Amniotic stem cell (primary cell): ENCODE results near the gene B4GALT1.
"Not testable (repeated sequence)": the region's sequence is repeated elsewhere in the genome, so short reads cannot be mapped to it uniquely, and the experiment has no call there.

ENCODE experiments used
- DNase-seq: peaks from one replicate; lab custom pipeline; 2025; lab: John Stamatoyannopoulos, UW

B4GALT1 gene

DNA sequence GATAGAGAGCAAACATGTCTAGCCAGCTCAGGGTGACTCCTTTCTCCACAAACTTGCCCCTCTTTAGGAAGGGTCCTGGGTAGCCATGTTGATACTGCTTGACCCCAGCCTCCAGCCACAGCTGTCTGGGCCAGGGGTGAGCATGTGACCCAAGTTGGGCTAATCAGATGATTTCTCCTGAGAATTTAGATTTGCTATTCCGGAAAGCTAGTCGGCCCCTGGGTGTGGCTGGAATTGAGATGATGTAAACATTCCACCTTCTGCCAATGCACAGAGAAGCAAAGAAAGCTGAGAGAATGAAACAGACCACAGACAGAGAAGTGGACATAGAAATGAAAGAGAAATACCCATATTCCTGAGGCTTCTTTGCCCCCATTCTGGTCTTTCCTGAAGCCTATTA, 17.8 kb upstream of the B4GALT1 start:
- no peak for DNase-seq

DNA sequence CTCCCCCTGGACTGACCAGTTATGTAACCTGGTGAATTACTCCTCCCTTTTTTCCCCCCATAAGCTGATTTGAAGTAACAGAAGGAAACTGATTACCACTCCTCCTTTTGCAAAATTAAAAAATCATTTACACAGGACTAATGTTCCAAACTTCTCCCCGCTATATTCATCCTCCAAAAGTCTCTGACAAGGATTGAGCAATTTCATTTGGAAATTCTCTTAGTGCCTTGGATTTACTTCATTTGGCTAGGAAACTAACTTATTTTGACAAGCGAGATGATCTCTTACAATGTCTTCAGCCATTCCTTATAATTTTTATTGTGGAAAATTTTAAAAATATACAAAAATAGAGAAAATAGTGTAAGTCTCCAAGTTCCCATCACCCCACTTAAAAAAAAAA, 15.4 kb upstream of the B4GALT1 start:
- no peak for DNase-seq

DNA sequence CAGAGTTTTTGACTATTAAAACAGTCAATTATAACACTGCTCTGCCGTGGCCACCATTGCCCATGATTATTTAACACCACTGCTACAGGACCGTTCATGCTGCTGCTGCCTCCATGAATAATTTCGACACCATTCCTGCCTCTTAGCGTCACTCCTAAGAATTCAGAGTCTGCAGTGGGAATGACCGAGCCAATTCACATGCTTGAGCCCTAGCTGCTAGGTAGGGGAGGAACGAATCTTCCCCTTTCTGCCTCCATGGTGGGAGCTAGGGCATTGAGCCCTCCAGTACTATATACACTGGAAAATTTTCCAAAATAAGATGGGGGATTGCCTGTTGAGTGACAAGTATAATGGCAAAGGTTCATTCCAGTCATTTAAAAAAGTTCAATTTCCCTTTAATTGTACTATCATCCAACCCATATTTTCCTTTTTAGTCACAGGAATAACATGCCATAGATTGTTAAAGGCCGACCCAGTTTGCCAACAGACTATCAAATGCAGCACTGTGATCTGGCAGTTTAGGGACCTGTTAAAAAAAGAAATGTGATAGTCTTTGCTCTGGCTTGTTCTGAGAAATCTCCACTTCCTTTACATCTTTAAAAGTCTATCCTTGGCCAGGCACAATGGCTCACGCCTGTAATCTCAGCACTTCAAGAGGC, 13.5 kb upstream of the B4GALT1 start:
- no peak for DNase-seq

DNA sequence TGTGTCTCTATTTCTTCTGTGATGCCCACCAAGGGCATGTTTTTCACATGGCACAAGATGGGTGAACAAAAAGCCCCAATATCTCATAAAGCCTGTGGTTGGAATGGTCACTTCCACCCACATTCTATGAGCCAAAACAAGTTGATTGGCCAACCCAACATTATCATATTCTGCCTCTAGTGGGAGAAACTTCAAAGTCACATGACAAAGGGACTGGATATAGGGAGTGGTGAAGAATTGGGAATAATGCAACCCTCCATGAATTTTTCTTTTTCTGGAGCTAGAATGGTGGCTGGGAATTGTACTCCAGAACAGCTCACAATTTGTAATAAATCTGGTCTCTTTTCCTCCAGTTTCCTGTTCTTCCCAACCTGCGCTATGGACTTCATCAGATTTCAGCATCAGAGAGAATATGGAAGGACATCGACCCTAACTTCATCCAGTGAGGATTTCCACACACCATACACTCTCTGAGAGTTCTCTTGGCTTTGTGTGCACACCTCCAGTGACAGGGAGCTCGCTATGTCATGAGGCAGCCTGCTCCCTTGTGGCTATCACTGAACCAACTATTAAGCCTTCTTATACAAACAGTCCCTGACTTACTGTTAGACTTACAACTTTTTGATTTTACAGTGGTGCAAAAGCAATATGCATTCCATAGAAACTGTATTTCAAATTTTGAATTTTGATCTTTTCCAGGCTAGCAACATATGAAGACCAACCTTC, 12.0 kb upstream of the B4GALT1 start:
- DNase-seq: no peak

DNA sequence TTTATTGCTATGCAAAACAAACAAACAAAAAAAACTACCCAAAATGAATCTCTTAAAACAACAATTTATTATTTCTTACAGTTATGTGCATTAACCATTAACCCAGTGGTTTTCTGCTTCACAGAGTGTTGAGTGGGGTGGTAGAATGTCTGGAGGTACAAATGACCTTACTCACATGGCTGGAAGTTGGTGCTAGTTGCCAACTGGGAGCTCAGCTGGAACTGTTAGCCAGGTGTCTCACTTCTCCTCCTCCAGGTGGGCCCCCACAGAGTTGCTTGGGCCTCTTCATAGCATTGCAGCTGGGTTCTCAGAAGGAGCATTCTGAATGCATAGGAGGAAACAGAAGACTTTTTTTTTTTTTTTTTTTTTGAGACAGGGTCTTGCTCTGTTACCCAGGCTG, 10.5 kb upstream of the B4GALT1 start:
- no peak for DNase-seq

DNA sequence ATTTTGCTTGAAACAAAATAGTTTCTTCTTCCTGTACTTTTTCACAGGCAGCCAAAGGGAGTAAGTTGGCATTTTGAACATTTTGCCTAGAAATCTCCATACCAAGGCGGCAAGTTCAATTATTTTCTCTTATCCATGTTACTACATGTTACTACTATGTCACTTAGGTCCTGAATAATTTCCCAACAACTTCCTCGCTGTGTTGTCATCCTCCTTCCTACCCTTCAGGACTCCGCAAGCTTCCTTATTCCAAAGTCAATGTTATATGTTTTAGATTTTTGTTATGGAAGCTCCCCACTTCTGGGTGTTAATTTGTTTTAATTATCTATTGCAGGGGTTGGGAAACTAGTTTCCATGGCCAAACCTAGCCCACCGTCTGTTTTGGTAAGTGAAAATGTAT, 9.9 kb upstream of the B4GALT1 start:
- no peak for DNase-seq

DNA sequence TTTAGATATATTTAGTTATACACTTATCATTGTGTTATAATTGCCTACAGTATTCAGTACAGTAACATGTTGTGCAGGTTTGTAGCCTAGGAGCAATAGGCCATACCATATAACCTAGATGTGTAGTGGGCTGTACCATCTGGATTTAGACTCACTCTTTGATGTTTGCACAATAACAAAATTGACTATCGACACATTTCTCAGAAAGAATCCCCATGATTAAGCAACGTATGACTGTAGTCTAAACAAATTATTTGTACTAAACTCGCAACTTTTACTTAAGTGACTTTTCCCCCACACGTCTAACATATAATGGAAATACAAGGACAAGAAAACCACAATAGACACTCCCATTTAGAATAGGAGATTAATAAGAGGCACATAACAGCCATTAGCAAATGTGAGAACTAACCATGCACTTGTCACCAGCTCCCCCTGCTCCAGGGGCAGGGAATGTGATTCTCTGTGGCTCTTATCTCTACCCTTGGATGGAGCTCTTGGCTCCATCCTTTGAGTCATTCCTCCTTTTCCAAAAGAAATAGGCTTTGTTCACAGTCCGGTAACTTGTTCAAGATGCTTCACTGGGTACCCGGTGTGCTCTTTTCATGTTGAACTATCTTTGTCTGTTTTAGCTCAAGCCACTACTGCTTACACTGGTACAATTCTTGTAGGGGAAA, 8.7 kb upstream of the B4GALT1 start:
- no peak for DNase-seq

DNA sequence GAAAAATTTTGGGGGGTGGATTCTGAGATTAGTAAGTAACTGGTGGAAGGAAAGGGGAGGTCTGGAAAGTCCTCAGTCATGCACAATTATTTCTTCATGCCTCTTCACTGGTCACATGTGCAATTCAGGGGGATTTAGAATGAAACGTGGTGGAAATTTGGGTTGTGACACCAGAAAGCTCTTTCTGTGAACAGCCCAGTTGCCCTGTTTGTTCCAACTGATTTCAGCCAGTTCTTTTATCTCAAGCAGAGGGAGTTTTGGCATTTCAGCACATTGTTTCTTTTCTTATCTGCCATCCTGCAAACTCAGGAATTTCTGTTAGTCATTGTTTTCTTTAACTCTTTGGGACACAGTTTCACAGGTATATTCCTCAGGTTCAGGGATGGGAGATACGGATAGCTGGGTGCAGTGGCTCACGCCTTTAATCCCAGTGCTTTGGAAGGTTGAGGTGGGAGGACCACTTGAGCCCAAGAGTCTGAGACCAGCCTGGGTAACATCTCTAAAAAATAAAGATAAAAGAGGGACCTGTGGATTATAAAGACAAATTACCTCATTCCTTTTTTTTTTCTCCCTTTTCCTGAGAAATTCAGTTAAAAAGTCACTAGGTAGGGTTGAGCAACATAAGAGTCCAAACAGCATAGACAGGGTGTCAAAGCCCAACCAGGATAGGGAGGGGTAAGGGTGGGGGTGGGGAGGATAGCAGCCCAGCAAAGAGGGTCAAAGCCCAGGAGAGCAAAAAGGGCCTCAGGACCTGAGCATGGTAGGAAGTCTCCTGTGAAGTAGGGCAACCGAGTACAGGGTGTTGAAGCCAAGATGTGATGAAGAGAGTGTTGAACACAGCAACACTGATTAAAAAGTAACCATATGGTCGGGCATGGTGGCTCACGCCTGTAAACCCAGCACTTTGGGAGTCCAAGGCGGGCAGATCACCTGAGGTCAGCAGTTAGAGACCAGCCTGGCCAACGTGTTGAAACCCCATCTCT, 5.4 kb upstream of the B4GALT1 start:
- DNase-seq: no peak

DNA sequence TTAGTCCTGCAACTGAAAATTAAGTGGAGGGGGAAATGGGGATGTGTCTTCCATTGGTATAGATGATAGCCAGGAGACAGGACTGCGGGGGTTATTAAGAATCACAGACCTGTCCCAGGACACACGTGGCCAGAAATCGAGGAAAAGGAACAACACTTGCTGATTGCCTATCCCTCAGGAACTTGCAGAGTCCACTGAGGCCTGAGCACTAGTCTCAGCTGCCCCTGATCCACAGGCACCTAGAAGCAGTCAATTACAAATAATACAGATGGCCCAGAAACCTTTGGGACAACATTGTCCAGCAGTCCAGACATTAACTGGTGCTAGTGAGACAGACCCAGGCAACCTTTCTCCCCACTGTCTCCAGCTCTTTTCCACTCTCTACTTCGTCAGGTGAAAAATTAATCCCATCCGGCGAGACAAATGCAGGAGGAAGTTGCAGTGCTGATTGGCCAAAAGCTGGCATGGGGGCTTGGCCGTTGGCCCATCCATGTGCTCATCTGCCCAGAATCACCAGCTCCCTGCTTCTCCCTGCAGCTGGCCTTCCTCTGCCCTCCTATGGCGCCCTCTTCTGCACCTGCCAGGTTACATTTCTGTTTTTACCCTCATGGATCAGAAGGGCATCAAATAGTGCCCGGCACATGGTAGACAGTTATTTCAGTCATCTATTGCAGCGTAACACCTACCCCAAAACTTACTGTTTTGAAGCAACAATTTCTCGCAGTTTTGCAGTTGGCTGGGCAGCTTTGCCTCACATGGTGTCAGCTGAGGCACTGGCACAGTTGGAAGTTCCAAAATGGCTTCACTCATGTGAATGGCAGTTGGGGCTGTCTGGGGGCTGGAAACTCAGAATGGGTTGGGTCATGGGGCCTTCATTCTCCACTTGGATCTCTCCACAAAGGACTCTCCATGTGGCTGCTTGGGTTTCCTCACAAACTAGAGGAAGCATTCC, 3.6 kb upstream of the B4GALT1 start:
- no peak for DNase-seq

DNA sequence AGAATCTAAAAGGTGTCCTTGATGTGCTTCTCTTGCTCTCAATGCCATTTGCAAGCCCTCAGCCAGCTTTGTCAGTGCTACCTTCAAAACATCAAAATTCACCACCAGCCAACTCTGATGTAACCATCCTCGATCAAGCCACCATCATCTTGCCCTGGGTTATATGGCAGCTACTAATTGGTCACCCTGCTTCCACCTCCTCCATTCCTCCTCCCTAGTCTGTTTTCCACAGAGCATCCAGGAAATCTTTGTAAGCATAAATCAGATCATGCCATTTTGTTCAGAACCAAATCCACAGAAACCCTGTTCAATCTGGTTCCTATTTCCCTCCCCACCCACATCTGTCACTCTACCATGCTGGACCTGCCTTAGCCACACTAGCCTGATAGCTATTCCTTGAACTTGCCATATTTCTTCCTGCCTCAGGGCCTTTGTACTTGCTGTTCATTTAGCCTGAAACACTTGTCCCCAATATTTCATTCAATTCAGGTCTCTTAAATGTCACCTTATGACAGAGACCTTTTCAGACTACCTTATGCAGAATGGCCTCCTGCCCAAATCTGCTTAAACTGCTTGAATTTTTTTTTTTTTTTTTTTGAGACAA, 1.9 kb upstream of the B4GALT1 start:
- no peak for DNase-seq

DNA sequence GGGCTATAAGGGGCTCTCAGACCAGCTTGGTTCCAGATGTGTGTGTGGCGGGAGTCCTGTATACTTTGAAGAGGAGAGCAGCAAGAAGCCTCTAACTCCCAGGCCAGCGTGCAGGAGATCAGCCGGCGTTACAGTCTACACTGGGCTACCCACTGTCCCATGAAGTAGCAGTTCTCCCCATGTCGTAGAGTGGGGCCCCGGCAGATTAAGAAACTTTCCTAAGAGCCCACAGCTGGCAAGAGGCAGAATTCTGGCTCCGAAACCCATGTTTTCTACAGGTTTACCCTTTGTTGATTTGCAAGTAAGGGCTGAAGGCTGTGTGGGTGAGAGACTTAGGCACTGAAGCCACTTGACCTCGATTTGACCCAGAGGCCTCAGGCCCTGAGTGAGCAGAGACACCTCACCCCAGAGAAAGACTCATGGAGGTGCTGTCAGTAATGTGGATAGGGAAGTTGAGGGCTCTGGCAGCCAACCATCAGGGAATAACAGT, 881 bp upstream of the B4GALT1 start:
- DNase-seq: no peak

DNA sequence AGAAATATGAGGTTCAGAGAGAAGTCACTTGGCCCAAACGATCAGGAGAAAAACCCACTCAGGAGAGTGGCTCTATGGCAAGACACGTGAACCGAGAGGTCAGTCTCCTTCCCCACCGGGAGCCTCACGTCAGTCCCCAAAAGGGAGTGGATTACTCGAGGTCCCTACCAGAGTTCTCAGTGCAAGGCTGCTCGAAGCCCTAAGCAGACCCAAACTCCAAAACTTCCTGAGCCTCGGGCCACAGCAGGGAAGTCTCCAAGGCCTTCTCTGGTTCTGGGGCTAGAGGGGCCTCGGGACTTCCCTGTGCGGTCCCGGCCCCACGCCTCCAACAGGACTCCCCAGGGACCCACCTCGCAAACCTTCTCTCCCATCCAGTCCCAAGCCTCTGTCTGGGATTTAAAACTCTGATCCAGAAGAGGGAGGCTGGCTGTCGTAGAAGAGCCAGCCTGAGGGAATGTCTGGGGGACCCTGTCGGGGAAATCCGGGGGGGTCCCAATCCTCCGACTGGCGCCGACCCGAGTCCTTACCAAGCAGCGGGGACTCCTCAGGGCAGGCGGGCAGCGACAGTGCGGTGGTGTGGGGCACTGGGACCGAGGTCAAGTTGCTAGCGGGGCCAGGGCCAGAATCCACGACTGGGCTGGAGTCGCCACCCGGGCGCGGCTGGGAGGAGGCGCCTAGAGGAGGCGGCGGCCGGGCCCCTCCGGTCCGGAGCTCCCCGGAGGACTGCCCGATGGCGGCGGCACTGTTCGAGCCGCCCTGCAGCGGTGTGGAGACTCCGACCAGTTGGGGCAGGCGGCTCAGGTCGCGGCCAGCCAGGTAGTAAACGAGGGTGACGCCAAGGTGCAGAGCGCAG, 679 bp downstream of the B4GALT1 start:
- DNase-seq: no peak

DNA sequence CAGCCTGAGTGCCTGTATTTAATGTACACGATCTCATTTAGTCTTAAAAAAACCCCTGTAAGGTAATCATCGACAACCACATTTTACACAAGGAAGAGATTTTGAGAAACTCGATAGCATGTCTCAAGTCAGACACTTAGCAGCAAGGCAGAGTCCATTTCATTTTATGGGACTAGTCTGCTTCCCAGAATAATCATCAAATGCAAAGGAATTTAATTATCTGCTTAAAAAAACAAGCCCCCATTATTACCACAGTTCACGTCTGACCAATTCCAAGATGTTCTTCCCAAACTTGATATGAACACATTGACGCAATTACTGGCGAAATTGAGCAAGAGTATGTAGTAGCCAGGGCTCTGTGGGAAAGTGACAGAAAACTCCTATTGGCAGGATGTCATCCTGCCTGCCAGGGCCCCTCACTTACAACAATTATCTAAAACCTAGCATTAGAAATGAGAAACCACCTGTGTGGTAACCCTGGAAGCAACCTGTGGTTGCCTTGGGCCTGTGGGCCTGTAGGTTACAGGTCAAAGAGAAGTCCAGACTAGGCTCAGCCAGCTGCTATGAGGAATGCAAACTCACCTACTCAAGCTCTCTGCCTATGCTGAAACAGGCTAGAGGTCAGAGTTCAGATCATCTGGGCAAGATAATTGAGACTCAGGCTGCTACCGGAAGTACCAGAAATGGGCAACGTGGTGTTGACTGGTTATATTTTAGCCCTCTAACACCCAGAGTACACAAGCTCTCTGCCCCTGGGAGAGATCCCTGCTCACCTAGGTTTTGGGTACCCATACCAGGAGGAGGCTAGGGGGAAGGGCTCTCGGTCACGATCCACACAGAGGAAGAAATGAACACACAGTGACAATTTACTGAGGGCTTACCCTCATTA, 1.6 kb downstream of the B4GALT1 start:
- DNase-seq: no peak

DNA sequence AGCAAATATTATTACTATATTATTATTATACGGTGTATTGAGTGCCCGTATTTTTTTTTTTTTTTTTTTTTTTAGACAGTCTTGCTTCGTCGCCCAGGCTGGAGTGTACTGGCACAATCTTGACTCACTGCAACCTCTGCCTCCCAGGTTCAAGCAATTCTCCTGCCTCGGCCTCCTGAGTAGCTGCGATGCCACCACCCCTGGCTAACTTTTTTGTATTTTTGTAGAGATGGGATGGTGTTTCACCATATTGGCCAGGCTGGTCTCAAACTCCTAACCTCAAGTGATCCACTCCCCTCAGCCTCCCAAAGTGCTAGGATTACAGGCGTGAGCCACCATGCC, 2.2 kb downstream of the B4GALT1 start:
- not testable (repeated sequence) for DNase-seq

DNA sequence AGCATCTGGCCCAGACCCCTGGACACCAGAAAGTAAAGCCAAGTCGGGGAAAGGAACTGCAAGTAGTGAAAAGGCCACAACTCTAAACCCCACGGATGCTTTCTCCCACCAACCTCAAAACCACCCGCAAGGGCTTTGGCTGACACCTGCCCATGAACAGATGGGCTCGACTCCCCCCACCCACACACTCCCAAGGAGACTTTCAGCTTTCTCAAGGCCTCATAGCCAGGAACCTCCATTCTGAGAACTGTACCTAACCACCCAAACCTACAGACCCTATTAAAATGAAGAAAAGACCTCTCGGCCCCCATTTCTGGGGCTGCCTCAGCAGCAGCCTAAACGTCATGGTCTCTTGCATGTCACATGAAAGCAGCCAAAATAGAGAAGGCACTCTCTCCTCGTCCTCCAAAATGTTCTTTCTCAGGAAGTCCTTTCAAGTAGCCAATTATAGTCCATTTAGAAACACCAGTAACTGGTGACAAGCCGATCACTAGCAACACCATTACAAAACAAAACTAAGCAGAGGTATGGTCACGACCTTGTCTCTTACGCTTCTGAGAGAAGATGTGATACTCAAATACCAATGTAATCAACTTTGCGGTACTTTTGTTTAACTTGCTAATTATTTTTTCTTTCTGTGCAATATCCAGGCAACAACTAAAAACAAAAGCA, 2.9 kb downstream of the B4GALT1 start:
- DNase-seq: no peak

DNA sequence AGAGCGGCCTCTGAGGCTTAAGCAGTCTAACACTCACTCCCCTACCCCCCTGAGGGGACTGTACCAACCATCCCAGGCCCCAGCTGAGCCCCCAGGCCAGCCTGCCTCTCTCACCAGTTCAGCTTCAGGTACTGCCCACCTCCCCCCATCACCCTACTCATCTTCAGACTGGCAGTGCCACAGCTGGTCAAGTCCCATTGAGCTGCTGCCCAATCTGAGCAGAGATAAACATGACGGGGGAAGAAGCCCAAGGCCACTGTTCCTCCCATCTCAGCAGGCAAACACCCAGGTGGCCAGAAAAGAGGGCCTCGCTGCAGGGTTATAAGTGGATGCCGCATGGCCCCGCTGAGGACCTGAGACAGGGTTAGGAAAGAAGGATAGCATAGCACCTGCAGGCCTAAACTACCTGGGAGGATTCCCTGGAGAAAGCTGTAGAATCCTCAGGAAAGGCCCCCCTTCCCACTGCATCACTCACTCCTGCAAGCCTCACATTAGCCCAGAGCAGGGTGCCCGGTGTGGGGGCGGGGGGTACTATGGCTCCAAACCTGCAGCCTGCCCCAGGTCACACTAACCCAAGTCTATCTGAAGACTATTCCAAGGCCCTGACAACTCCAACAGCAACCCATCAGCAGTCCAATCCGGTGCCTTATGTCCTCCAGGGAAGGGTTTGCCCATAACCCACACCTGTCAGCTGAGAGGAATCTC, 3.6 kb downstream of the B4GALT1 start:
- DNase-seq: no peak

DNA sequence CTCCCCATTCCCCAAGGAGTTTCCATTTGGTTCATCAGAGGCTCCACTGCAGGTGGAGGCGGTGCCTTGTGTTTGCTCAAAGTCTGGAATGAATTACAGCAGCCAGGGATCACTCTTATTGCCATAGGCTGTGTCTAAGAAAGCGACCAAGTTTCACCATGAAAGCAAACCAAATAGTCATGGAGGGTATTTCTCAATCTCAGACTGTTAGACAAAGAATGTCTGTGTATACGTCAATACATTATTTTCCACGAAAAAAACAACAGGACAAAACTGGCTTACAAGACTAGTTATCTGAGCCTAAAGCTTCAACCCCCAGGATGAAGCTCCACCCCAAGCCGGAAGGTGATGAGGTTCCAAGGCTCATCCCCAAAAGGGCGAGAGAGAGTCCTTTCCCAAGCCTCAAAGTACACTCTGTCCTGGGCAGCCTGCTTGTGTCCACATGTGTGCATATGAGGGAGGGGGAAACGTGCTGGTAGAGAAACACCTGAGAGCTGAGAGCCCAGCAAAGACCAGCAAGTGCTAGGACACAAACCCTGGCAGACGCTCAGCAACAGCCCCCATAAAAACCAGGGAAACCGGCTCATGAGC, 4.3 kb downstream of the B4GALT1 start:
- DNase-seq: no peak
